Globus pallidus (tissue), 1 donor: ENCODE data around the gene TCF12.
"Not testable (repeated sequence)": the region's sequence is repeated elsewhere in the genome, so short reads cannot be mapped to it uniquely, and the experiment has no call there.

Experiments used
- DNase-seq: peaks from one replicate; pipeline ENCODE4 v3.0.0-alpha.2; 2015; ENCODE audit warnings: low spot score

Gene TCF12

GRCh38 chr15:56948000-56948763 lies 29.7 kb downstream of the TCF12 start:
- DNase-seq: no peak

DNA sequence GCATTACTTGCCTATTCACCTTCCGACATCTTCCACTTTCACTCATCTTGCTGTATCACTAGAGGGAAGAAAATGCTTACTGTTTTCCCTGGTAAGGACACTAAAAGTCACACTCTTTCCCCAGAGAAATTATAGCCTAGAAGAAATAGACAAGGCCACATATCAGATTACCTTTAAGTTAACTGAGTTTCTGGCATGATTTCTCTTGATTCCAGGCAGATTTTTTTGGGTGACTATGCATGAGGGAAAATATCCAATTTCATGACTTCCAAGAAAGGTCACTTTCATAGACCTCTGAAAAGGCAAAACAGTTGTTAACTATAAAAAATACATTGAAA lies 30.3 kb downstream of the TCF12 start:
- no peak for DNase-seq

DNA sequence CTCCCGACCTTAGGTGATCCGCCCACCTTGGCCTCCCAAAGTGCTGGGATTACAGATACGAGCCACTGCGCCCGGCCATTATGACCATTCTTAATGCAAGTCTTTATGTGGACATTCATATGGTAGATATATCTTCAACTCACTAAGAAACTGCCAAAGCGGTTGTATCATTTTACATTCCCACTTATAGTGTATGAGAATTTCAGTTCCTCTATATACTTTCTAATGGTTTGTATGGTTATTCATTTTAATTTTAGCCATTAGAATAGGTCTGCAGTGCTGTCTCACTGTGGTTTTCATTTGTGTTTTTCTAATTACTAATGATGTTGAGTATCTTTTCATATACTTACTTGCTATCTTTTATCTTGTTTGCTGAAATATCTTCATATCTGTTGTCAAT lies 32.5 kb downstream of the TCF12 start:
- DNase-seq: no peak

GRCh38 chr15:56953790-56954189 lies 35.3 kb downstream of the TCF12 start:
- no peak for DNase-seq

DNA sequence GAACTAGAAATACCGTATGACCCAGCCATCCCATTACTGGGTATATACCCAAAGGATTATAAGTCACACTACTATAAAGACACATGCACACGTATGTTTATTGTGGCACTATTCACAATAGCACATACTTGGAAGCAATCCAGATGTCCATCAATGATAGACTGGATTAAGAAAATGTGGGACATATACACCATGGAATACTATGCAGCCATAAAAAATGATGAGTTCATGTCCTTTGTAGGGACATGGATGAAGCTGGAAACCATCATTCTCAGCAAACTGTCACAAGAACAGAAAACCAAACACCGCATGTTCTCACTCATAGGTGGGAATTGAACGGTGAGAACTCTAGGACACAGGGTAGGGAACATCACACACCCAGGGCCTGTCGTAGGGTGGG lies 36.6 kb downstream of the TCF12 start:
- not testable (repeated sequence) for DNase-seq

- no peak for DNase-seq
These were observed 38.1 kb downstream of the TCF12 start for GRCh38 chr15:56956538-56956937.

DNA sequence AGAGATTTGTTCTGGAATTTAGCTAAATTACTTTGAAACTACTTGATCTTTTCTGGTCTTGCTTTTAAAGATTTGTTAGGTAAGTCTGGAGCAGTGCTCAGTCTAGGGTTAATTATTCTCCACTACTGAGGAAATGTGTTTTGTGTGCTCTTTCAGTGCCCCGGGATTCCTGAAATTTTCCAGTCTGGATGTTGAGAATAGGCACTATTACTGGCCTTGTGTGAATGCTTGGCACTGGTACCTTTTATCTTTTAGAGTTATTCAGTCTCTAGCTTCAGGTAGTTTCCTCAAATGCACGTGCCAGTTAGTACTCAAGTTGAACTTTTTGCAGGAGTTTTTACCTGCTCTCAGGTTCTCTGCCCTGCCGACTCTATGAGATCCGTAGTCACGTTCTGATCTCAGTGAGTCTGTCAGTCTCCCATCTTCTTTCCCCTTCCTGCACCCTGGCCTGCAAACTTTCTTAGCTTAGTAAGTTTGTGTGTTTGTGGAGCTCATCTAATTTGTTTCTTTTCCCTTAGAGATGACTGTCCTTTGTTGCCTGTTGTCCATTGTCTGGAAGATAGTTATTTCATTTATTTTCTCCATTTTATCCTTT lies 39.5 kb downstream of the TCF12 start:
- DNase-seq: no peak

DNA sequence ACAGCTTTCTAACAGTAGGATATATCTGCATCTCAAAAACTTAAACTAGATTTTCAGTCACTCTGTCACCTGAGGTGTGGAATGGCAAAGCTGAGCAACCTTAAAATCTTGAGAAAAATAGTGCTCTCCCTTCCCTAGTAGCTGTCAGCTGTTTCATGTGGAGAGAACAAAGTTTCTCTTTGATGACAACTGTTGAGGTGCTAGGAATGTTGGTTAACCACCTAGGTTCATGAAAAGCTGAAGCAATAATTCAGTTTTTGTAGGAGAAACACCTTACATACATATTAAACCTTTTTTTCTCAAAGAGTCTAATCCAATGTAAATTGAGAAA lies 40.8 kb downstream of the TCF12 start:
- no peak for DNase-seq

GRCh38 chr15:56960116-56960515 lies 41.7 kb downstream of the TCF12 start:
- no peak for DNase-seq

- DNase-seq: no peak
These were observed 44.7 kb downstream of the TCF12 start for GRCh38 chr15:56963126-56963525.

DNA sequence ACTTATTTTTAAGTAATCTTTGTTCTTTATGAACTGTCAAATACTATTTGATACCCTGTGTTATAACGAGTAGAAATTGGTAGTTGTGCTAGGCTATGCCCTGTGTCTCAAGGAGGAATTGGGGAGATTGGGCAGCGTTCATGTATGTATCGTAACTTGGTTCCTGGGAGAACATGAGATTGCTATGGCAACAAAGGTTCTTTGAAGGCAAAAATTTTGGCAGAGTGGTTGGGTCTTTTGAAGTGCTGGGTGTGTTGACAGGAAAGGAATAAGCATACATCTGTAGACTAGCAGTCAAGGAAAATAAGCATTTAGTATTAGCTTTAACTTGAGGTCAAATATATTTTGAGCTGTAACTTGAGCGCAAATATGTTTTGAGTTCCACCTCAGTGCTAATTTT lies 45.3 kb downstream of the TCF12 start:
- no peak for DNase-seq

DNA sequence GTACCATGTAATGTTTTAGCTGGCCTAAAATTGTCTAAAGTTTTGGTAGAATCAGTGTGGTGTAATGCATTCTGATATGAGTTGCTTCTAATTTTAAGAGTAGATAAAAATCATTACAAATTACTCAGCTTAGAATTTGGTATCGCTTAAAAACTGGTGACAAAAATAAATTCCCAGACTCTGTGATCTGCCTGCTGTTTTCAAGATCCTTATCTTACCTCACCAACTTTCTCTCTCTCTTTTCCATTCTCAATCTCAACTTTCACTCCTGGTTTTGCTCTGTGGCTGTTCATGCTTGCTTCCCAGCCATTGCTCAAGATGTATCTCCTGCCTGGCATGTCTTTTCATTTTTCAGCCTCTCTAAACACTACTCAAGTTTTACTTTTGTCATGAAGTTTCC lies 45.7 kb downstream of the TCF12 start:
- DNase-seq: no peak

- no peak for DNase-seq
These were observed 47.0 kb downstream of the TCF12 start for GRCh38 chr15:56965231-56966013.

- DNase-seq: no peak
These were observed 48.9 kb downstream of the TCF12 start for GRCh38 chr15:56967336-56967735.

DNA sequence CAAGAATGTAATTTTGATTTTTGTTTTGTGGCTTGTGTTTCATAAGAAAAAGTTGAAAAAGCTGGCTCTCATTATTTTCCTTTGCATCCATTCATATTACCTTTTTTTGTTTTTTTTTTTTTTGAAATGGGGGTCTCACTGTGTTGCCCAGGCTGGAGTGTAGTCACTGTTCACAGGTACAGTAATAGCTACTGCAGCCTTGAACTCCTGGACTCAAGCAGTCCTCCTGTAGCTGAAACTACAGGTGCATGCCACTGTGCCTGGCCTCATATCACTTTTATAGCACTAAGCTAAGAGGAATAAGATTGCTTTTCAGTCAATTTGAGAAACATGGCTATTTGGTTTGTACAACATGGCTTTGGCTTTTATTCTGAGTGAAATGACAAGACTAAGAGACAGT lies 49.8 kb downstream of the TCF12 start:
- no peak for DNase-seq

GRCh38 chr15:56968821-56969220 lies 50.4 kb downstream of the TCF12 start:
- no peak for DNase-seq

GRCh38 chr15:56969265-56969895 lies 50.9 kb downstream of the TCF12 start:
- no peak for DNase-seq

- DNase-seq: no peak
These were observed 53.1 kb downstream of the TCF12 start for GRCh38 chr15:56971571-56971970.

DNA sequence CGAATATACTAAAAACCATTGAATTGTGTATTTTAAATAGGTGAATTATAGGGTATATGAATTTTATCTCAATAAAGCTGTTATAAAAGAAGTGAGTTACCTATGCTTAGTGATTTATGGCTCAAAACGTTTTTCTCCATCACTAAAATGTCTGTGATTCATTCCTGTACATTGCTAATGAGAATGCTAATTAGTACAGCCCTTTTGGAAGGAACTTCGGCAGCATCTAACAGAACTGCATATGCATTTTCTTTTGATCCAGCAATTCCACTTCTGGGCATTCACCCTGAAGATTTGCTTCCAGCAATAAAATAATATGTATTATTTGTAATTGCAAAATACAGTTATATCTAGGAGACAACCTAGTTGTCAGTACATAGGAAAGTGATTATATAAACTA lies 53.6 kb downstream of the TCF12 start:
- DNase-seq: no peak

DNA sequence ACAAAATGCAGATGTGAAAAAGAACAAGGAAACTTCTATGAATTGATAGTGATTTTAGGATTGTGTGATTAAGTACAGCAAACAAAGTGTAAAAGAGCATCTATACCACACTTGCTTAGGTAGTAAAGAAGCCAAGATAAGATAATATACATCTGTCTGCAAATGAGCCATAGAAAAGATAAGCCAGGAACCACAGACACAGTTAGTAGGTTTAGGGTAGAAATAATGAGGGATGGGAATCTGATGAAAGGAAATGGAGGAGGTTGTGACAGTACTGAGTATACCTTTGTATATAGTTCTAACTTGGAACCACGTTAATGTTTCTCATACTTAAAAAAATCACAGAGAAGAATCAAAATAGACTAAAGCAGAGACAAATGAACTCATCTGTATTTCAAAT lies 54.0 kb downstream of the TCF12 start:
- no peak for DNase-seq

GRCh38 chr15:56973463-56973862 lies 55.0 kb downstream of the TCF12 start:
- DNase-seq: no peak

DNA sequence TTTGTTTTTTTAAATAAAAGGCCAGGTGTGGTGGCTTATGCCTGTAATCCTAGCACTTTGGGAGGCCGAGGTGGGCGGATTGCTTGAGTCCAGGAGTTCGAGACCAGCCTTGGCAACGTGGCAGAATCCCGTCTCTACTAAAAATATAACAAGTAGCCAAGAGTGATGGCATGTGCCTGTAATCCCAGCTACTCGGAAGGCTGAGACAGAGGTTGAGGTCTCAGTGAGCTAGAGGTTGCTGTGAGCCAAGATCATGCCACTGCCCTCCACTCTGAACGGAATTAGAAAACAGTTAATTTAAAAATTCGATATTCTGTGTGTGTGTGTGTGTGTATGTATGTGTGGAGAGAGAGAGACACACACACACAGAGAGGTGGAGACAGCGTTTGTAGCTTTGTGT lies 58.8 kb downstream of the TCF12 start:
- no peak for DNase-seq
